Thyroid gland (tissue), 4 donors: ENCODE results near the gene CMTR1. TPM values are rescaled to one million over a fixed set of nuclear protein-coding genes. Genes with fewer than 3 reads are reported as not detected.

ENCODE experiments used
- DNase-seq, 2 donors: peaks; one replicate each; pipeline ENCODE4 v3.0.0-alpha.2; 2019
- H3K27ac ChIP-seq, 3 donors: fragments of 200-600 bp; sonication (generic); 1 replicate in 2 of 3; 2 replicates in 1 of 3; pipeline ENCODE4 v1.5.1; 2016 to 2019; ENCODE audit warnings: mild to moderate bottlenecking in 1 of 3, moderate library complexity in 1 of 3
- H3K27me3 ChIP-seq: fragments of 200-600 bp; sonication (generic); one replicate; pipeline ENCODE4 v1.5.1; 2019
- H3K36me3 ChIP-seq, 2 donors: fragments of 200-600 bp; sonication (generic); one replicate each; pipeline ENCODE4 v1.5.1; 2016 to 2019
- H3K4me1 ChIP-seq, 2 donors: fragments of 200-600 bp; sonication (generic); one replicate each; pipeline ENCODE4 v1.5.1; 2017 to 2019
- H3K4me3 ChIP-seq, 3 donors: fragments of 200-600 bp; sonication (generic); replicated peaks in 1 of 3; 1 replicate in 2 of 3; 2 replicates in 1 of 3; pipeline ENCODE4 v1.5.1; 2016; ENCODE audit warnings: mild to moderate bottlenecking in 1 of 3
- H3K9me3 ChIP-seq: fragments of 200-600 bp; sonication (generic); one replicate; pipeline ENCODE4 v1.5.1; 2017
- POLR2A ChIP-seq, 2 donors: fragments of 450-650 bp; IDR thresholded peaks; one replicate each; pipeline ENCODE4 v1.6.1; 2017; ENCODE audit warnings: antibody characterized with exemption in 2 of 2, mild to moderate bottlenecking in 2 of 2, moderate library complexity in 1 of 2
- whole genome bisulfite sequencing, 2 donors: methylation state at CpG; one replicate each; pipeline ENCODE4 v1.1.5; 2017; 5-methylcytosine and 5-hydroxymethylcytosine counted together
- intact Hi-C: fragments of 100-400 bp; cut with DNase I; formaldehyde crosslinking; loops from one replicate; pipeline ENCODE4 v1.15.1; 2023
- total RNA-seq, 4 donors: library from RNA; depleted of rRNA; stranded (reverse); fragments of >200 nt; gene quantifications; one replicate each; pipeline ENCODE4 v1.2.3, GENCODE V29; 2016
- TF ChIP-seq, protein P1 (sequence below), 6 experiments: fragments of 200-600 bp in 3 of 6; fragments of 450-650 bp in 3 of 6; sonication (generic) in 3 of 6; IDR thresholded peaks; one replicate each; pipeline ENCODE4 v1.5.1; 2016 to 2019; ENCODE audit warnings: antibody characterized with exemption in 6 of 6, mild to moderate bottlenecking in 2 of 6, inconsistent platforms in 1 of 6, moderate library complexity in 1 of 6

Gene CMTR1
- total RNA-seq, 4 donors from 2014 or later: 29.3 to 41.5 (median 33.1) TPM

DNA sequence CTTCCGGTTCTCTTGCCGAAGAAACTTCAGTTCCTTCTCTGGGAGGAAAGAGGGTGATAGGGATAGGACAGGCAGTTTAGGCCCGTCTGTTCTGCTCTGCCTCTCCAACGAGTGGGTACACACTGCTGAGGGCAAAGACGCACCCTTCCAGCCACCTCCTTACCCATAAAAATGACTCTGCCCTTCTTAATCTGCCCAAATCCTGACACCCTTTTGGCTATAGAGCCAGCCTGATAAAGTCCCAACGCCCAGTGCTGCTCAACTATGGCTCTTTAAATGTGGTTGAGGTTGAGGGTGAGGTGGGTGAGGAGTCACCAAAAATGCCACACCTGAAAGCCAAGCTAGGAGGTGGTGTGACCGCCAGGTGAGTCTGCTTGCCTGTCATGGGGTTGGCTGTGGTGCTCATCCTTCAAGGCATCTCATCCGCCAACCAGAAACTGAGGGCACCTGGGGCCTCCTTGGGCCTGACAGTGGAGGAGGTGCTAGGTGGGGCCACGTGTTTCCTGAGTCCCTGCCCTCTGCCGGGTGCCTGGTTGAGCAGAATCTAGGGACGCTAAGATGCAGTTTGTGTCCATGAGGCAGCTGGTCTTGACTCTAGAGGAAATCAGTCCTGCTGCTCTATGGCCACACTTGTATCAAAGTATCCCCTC lies 50.4 kb downstream of the CMTR1 start:
- H3K27ac ChIP-seq: peak overlapping the region in 1 of 3 donors; percentile 33
- H3K9me3 ChIP-seq: no peaks in the 10 kb centered on the region
- intact Hi-C loops: loop anchor here (5.0 kb wide), 1 partner anchor 204 kb away; no protein-coding TSS in a partner anchor
- H3K36me3 ChIP-seq: peaks cover 0 to 9% of the 10 kb centered on the region in 2 donors
- no peak for DNase-seq
- H3K4me3 ChIP-seq: no peak overlapping the region
- H3K27me3 ChIP-seq: no peaks in the 10 kb centered on the region
- WGBS, 2 donors: 88 to 91% methylated on average over 10 to 11 of the region's 11 CpGs
- no peak for TF ChIP-seq POLR2A (IDR thresholded peaks at IDR 0.05)
- TF ChIP-seq, protein P1, sequence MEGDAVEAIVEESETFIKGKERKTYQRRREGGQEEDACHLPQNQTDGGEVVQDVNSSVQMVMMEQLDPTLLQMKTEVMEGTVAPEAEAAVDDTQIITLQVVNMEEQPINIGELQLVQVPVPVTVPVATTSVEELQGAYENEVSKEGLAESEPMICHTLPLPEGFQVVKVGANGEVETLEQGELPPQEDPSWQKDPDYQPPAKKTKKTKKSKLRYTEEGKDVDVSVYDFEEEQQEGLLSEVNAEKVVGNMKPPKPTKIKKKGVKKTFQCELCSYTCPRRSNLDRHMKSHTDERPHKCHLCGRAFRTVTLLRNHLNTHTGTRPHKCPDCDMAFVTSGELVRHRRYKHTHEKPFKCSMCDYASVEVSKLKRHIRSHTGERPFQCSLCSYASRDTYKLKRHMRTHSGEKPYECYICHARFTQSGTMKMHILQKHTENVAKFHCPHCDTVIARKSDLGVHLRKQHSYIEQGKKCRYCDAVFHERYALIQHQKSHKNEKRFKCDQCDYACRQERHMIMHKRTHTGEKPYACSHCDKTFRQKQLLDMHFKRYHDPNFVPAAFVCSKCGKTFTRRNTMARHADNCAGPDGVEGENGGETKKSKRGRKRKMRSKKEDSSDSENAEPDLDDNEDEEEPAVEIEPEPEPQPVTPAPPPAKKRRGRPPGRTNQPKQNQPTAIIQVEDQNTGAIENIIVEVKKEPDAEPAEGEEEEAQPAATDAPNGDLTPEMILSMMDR (IDR thresholded peaks at IDR 0.05): no peak
- H3K4me1 ChIP-seq: peaks cover 24 to 37% of the 10 kb centered on the region in 2 donors

DNA sequence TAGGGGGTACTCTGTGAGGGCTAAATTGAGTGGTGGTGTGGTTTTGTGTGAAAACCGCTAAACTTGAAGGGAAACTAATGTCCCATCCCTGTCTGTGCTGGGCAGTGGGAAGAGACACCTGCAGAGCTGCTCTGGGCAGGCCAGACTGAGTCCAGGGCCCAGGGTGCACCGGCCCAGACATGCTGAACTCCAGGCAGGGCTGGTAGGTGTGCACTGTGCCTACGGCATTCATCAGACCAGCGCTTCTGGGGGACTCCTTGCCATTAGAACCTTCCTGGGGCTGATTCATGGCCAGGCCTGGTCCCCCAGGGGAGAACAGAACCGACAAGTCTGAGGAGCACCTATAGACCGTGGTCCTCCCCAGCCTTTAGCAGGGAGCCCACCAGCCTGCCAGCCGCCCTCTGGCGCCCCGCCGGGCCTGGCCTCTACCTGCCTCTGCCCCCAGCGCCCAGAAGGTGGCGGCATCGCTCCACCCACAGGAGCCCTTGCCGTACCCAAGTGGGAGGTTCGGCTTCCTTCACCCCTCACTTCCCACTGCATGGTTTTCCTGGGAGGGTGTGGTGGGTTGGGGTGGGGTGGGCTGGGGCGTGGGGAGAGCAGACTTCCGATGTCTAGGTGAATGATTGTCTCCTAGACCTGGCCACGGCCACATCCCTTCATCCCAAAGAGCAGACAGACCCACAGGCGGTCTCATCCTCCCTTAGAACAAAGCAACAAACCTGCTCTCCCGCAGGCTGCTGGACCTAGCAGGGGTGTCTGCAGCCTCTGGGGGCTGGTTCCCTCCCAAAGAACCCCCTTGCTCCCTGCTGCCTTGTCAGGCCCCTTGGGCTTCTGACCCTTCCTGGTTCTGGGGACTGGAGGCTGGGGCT lies 51.1 kb downstream of the CMTR1 start:
- peak; percentile 65 to 68 for DNase-seq
- no peaks in the 10 kb centered on the region for H3K27me3 ChIP-seq

DNA sequence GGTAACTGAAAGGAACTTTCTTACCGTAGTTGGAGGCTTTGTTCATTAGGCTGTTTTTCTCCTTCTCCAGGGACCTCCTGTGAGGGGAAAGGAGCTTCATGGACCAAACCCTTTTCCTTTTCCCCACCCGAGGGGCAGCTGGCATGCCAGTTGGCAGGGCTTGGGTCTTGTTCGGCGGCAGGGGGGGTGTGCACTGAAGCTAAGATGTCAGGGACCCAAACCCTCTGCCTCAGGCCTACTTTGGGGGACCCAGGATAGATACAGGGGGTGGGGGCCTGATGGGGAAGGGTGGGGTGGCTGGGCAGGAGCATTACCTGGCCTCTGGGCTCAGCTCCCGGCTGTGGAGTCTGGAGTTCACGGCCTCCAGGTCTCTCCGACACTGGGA lies 51.8 kb downstream of the CMTR1 start:
- intact Hi-C loops: loop anchor here (5.0 kb wide), 2 partner anchors 83 to 203 kb away; no protein-coding TSS in a partner anchor
- DNase-seq: no peak
- Histone ChIP-seq H3K4me1 (peaks cover 24 to 37% of the 10 kb centered on the region in 2 donors), H3K27ac (no peak overlapping the region), H3K36me3 (peaks cover 0 to under 1% of the 10 kb centered on the region in 2 donors), H3K4me3 (no peak overlapping the region), H3K27me3 (no peaks in the 10 kb centered on the region), H3K9me3 (no peaks in the 10 kb centered on the region)
- TF ChIP-seq POLR2A (IDR thresholded peaks at IDR 0.05): no peak
- TF ChIP-seq, protein P1 (IDR thresholded peaks at IDR 0.05): no peak
- 87 to 97% methylated on average over 6 to 7 of the region's 7 CpGs for WGBS, 2 donors

More for the DNA sequence above, 51.1 kb downstream of the CMTR1 start:
- Histone ChIP-seq H3K4me1 (peaks cover 24 to 37% of the 10 kb centered on the region in 2 donors), H3K9me3 (no peaks in the 10 kb centered on the region), H3K27ac (no peak overlapping the region), H3K4me3 (no peak overlapping the region), H3K36me3 (peaks cover 0 to 7% of the 10 kb centered on the region in 2 donors)
- intact Hi-C loops: loop anchor here (5.0 kb wide), 1 partner anchor 203 kb away; no protein-coding TSS in a partner anchor
- WGBS, 2 donors: 59 to 87% methylated on average over 8 to 20 of the region's 20 CpGs
- TF ChIP-seq POLR2A (IDR thresholded peaks at IDR 0.05): no peak
- TF ChIP-seq, protein P1 (IDR thresholded peaks at IDR 0.05): peak; percentile 44 to 88 (median 68)

DNA sequence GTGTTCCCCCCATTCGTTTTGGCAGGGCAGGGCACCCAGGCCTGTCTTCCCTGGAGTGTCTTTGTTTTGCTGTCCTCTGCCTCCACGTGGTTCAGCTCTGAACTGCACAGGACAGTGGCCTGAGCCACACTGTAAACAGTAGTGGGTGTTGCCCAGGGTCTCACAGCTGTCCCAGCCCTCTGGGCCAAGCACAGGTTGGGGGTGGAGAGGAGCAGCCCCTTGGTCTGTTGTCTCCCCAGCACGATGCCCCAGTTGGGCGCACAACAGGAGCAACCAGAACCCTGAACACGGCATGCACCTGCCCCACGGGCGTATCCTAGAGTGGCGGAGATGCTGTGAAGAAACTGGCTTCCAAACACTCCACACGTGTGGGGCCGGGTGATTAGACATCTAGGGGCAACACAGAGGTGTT lies 52.3 kb downstream of the CMTR1 start:
- H3K27me3 ChIP-seq: no peaks in the 10 kb centered on the region
- intact Hi-C loops: loop anchor here (5.0 kb wide), 1 partner anchor 82 kb away; no protein-coding TSS in a partner anchor
- no peak for TF ChIP-seq POLR2A (IDR thresholded peaks at IDR 0.05)
- TF ChIP-seq, protein P1 (IDR thresholded peaks at IDR 0.05): peak in 1 of 6 experiments; percentile 14
- 81 to 87% methylated on average over 8 to 10 of the region's 10 CpGs for WGBS, 2 donors
- H3K4me3 ChIP-seq: no peak overlapping the region
- H3K27ac ChIP-seq: no peak overlapping the region
- peaks cover 24 to 37% of the 10 kb centered on the region in 2 donors for H3K4me1 ChIP-seq
- H3K9me3 ChIP-seq: no peaks in the 10 kb centered on the region
- DNase-seq: no peak
- H3K36me3 ChIP-seq: no peaks in the 10 kb centered on the region
